ENCODE results near the gene ADGRF3. TPM values are rescaled to one million over a fixed set of nuclear protein-coding genes. Genes with fewer than 3 reads are reported as not detected.

The ADGRF3 gene
- total RNA-seq, 2 donors from 2014 or later, result 0.34 TPM; not detected in 1

DNA sequence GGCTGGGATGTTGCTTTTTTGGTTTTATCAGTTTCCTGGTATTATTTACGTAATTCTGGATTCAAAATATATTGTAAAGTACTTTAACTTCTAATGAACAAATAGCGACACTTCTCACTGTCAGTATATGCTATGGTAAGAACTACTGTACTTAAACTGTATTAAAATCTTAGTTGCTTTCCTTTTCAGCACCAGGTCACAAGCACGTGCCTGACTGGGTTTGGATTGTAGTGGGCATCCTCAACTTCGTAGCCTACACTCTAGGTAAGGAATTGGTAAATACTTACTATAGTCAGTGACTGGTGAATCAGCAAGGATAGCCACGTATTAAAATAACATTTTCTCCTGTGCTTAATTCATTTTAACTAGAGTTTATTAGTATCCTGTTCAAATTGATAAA lies 20.4 kb upstream of the ADGRF3 start:
- 91% methylated on average over 5 of the region's 5 CpGs for WGBS
- intact Hi-C loops (cut with DNase I), result no loop called here
- no peak overlapping the region for H3K4me3 ChIP-seq
- no peaks in the 10 kb centered on the region for H3K36me3 ChIP-seq
- no peaks in the 10 kb centered on the region for H3K4me1 ChIP-seq (replicated peaks)
- DNase-seq (ENCODE audit: low spot score), result no peak
- no peak overlapping the region for H3K27ac ChIP-seq
- H3K9me3 ChIP-seq, result no peaks in the 10 kb centered on the region
- H3K27me3 ChIP-seq (replicated peaks; ENCODE audit: insufficient read depth), result no peaks in the 10 kb centered on the region
- TF ChIP-seq POLR2A (IDR thresholded peaks at IDR 0.05) (no peak), CTCF (IDR thresholded peaks at IDR 0.05) (no peak), POLR2AphosphoS5 (IDR thresholded peaks at IDR 0.05) (no peak)

DNA sequence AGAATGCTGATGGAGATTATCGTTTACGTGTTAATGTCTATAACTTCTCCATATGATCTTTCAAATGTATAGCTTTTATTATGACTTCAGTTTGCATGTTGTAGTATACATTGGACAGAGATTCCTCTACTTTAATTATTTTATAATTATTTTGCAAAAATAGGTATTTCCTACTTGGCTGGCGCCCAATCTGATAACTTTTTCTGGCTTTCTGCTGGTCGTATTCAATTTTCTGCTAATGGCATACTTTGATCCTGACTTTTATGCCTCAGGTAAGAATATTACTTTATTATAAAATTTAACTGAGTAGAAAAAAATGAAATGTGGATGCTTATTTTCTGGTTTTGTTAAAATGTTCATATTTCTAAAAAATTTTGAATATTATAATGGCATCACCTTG lies 18.1 kb upstream of the ADGRF3 start:
- Histone ChIP-seq H3K4me3 (no peak overlapping the region), H3K27me3 (replicated peaks; ENCODE audit: insufficient read depth) (no peaks in the 10 kb centered on the region), H3K27ac (no peak overlapping the region), H3K4me1 (replicated peaks) (peaks cover 7% of the 10 kb centered on the region), H3K9me3 (no peaks in the 10 kb centered on the region), H3K36me3 (no peaks in the 10 kb centered on the region)
- no peak for DNase-seq (ENCODE audit: low spot score)
- intact Hi-C loops (cut with DNase I), result no loop called here
- TF ChIP-seq POLR2A (IDR thresholded peaks at IDR 0.05), result no peak
- TF ChIP-seq POLR2AphosphoS5 (IDR thresholded peaks at IDR 0.05), result no peak
- no peak for TF ChIP-seq CTCF (IDR thresholded peaks at IDR 0.05)
- WGBS, result 90% methylated on average over 4 of the region's 4 CpGs

DNA sequence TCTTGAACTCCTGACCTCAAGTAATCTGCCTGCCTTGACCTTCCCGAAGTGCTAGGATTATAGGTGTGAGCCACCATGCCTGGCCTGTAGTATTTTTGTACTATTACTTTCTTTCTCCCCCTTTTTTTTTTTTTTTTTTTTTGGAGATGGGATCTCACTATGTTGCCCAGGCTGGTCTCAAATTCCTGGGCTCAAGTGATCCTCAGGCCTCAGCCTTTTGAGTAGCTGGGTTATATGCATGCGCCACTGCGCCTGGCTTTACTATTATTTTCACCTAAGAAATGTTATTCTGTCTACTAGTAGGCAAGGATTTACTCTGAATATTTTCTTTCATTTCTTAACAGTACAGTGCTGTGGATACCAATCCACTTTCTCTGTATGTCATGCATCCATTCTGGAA lies 17.4 kb upstream of the ADGRF3 start:
- no peak overlapping the region for H3K27ac ChIP-seq
- no peaks in the 10 kb centered on the region for H3K36me3 ChIP-seq
- H3K4me1 ChIP-seq (replicated peaks), result peaks cover 7% of the 10 kb centered on the region
- no peaks in the 10 kb centered on the region for H3K9me3 ChIP-seq
- H3K4me3 ChIP-seq, result no peak overlapping the region
- TF ChIP-seq POLR2A (IDR thresholded peaks at IDR 0.05) (no peak), CTCF (IDR thresholded peaks at IDR 0.05) (no peak), POLR2AphosphoS5 (IDR thresholded peaks at IDR 0.05) (no peak)
- H3K27me3 ChIP-seq (replicated peaks; ENCODE audit: insufficient read depth), result no peaks in the 10 kb centered on the region
- intact Hi-C loops (cut with DNase I), result no loop called here
- DNase-seq (ENCODE audit: low spot score), result no peak
- 96% methylated on average over 3 of the region's 3 CpGs for WGBS

DNA sequence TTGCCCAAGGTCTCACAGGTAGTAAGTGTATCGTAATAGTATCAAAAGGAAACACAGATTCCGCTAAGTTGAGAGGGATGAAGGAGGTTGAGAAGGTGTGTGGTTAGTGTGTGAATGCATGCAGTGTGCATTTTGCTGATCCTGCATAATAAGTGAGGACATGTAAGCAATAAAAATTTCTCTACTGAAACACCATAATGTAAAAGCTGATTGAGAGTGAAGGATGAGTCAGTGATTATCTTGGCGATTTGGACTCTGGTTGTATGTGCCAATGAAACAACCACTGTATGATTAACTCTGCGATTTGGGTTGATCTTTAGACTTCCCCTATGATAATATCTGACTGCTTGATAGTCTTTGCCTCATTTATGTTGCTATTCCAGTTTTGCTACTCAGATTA lies 16.7 kb upstream of the ADGRF3 start:
- Histone ChIP-seq H3K9me3 (no peaks in the 10 kb centered on the region), H3K4me3 (no peak overlapping the region), H3K27me3 (replicated peaks; ENCODE audit: insufficient read depth) (no peaks in the 10 kb centered on the region), H3K36me3 (no peaks in the 10 kb centered on the region), H3K27ac (no peak overlapping the region), H3K4me1 (replicated peaks) (peaks cover 7% of the 10 kb centered on the region)
- intact Hi-C loops (cut with DNase I), result no loop called here
- DNase-seq (ENCODE audit: low spot score), result no peak
- WGBS, result 62% methylated on average over 4 of the region's 4 CpGs
- TF ChIP-seq POLR2A (IDR thresholded peaks at IDR 0.05) (no peak), POLR2AphosphoS5 (IDR thresholded peaks at IDR 0.05) (no peak), CTCF (IDR thresholded peaks at IDR 0.05) (no peak)

DNA sequence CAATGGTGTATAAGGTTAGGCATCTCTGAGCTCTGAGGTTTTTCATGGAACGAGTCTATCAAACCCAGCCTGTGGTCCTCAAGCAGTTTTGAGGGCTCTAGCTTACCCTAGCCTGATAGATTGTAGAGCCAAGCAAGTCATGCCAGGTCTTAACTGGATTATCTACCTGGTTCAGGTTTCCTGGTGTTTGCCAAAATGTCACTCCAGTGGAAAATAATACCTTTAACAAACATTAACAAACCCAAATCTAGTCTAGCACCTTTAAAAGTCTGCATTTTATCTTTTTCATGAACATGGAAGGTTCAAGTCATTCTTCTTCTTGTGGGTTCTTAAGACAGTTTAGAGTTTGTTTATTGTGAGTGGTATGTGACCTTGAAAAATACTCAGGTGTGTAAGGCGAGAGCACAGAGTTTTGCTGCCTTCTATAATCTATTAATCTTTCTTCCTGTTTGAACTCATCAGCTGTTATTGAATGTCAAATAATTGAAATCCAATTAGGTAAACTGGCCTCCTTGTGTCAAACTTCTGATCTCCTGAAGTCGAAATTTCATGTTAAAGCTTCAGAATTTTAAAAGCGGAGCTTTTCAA lies 13.4 kb upstream of the ADGRF3 start:
- 62% methylated on average over 4 of the region's 4 CpGs for WGBS
- DNase-seq (ENCODE audit: low spot score), result no peak
- no peak overlapping the region for H3K4me3 ChIP-seq
- H3K27me3 ChIP-seq (replicated peaks; ENCODE audit: insufficient read depth), result no peaks in the 10 kb centered on the region
- intact Hi-C loops (cut with DNase I), result no loop called here
- peaks cover 7% of the 10 kb centered on the region for H3K4me1 ChIP-seq (replicated peaks)
- no peak overlapping the region for H3K27ac ChIP-seq
- TF ChIP-seq POLR2A (IDR thresholded peaks at IDR 0.05) (no peak), POLR2AphosphoS5 (IDR thresholded peaks at IDR 0.05) (no peak), CTCF (IDR thresholded peaks at IDR 0.05) (no peak)
- no peaks in the 10 kb centered on the region for H3K9me3 ChIP-seq
- H3K36me3 ChIP-seq, result no peaks in the 10 kb centered on the region
